HepG2 (cell line): Measurements from ENCODE around the gene COASY. TPM values are rescaled to one million over a fixed set of nuclear protein-coding genes. Genes with fewer than 3 reads are reported as not detected.

Experiments
- ATF1 ChIP-seq: IDR thresholded peaks from 2 replicates; pipeline ENCODE4 v1.6.1; 2016; ENCODE audit warnings: mild to moderate bottlenecking, control low read depth
- CBX2 ChIP-seq, 2 experiments: fragments of 200-600 bp in 1 of 2; sonication (generic); formaldehyde crosslinking in 1 of 2; IDR thresholded peaks; 2 replicates each; pipeline versions ENCODE4 v1.7.0 to v1.8.1; 2018 to 2022; ENCODE audit warnings: low read depth in 2 of 2, low read length in 1 of 2, mild to moderate bottlenecking in 1 of 2, missing genetic modification reagents in 1 of 2
- CREM ChIP-seq, 2 experiments: sonication (generic) in 1 of 2; formaldehyde crosslinking in 1 of 2; IDR thresholded peaks; 2 replicates each; pipeline versions ENCODE4 v1.4.0 to v1.6.1; 2016 to 2020; ENCODE audit warnings: antibody characterized with exemption in 1 of 2, mild to moderate bottlenecking in 1 of 2, missing genetic modification reagents in 1 of 2
- HNRNPK ChIP-seq: fragments of 200-400 bp; formaldehyde crosslinking; IDR thresholded peaks from 2 replicates; pipeline ENCODE4 v1.6.1; 2018; ENCODE audit warnings: low read length, low read depth, moderate library complexity, mild to moderate bottlenecking; ENCODE audit not compliant: poor library complexity, severe bottlenecking
- JUNB ChIP-seq: sonication (generic); formaldehyde crosslinking; IDR thresholded peaks from 2 replicates; pipeline ENCODE4 v1.8.0; 2022; ENCODE audit warnings: missing genetic modification reagents, mild to moderate bottlenecking, borderline replicate concordance
- KLF11 ChIP-seq: IDR thresholded peaks from 2 replicates; pipeline ENCODE4 v1.6.1; 2016; ENCODE audit warnings: missing compliant biosample characterization
- KLF15 ChIP-seq: sonication (generic); formaldehyde crosslinking; IDR thresholded peaks from 2 replicates; pipeline ENCODE4 v1.8.1; 2023; ENCODE audit warnings: borderline replicate concordance, mild to moderate bottlenecking, inconsistent platforms, missing genetic modification reagents, mixed read lengths
- NAIF1 ChIP-seq: sonication (generic); formaldehyde crosslinking; IDR thresholded peaks from 2 replicates; pipeline ENCODE4 v1.5.0; 2020; ENCODE audit warnings: mild to moderate bottlenecking, missing genetic modification reagents, borderline replicate concordance
- NFYC ChIP-seq: IDR thresholded peaks from 2 replicates; pipeline ENCODE4 v1.6.1; 2016; ENCODE audit warnings: missing genetic modification reagents, missing compliant biosample characterization
- RELA ChIP-seq: sonication (generic); formaldehyde crosslinking; IDR thresholded peaks from 2 replicates; pipeline ENCODE4 v1.4.0; 2020; ENCODE audit warnings: missing genetic modification reagents
- SMC3 ChIP-seq: IDR thresholded peaks from 2 replicates; pipeline ENCODE4 v1.6.1; 2011; ENCODE audit warnings: low read length, improper control_type of control experiment
- SNAI1 ChIP-seq: sonication (generic); formaldehyde crosslinking; IDR thresholded peaks from 2 replicates; pipeline ENCODE4 v1.5.0; 2020; ENCODE audit warnings: mild to moderate bottlenecking, missing genetic modification reagents, borderline replicate concordance
- TGIF2 ChIP-seq: IDR thresholded peaks from 2 replicates; pipeline ENCODE4 v1.6.1; 2016; ENCODE audit warnings: control low read depth, missing compliant biosample characterization
- XRCC5 ChIP-seq: fragments of 200-400 bp; formaldehyde crosslinking; optimal IDR thresholded peaks from 2 replicates; pipeline ENCODE3; 2017; ENCODE audit warnings: mild to moderate bottlenecking, low read length
- YEATS4 ChIP-seq: sonication (generic); formaldehyde crosslinking; IDR thresholded peaks from 2 replicates; pipeline ENCODE4 v1.4.0; 2020; ENCODE audit warnings: missing genetic modification reagents, borderline replicate concordance
- ZNF224 ChIP-seq: sonication (generic); formaldehyde crosslinking; IDR thresholded peaks from 2 replicates; pipeline ENCODE4 v1.5.0; 2020; ENCODE audit warnings: mild to moderate bottlenecking, missing genetic modification reagents
- ZNF292 ChIP-seq: sonication (generic); formaldehyde crosslinking; IDR thresholded peaks from 2 replicates; pipeline ENCODE4 v1.8.1; 2022; ENCODE audit warnings: mild to moderate bottlenecking, low read depth, missing genetic modification reagents, borderline replicate concordance
- ZNF558 ChIP-seq: sonication (generic); formaldehyde crosslinking; IDR thresholded peaks from 2 replicates; pipeline ENCODE4 v1.9.0; 2022; ENCODE audit warnings: mild to moderate bottlenecking, missing genetic modification reagents, borderline replicate concordance
- ZNF577 ChIP-seq: sonication (generic); formaldehyde crosslinking; IDR thresholded peaks from 2 replicates; pipeline ENCODE4 v1.4.0; 2020; ENCODE audit warnings: mild to moderate bottlenecking, low read depth, missing genetic modification reagents, borderline replicate concordance
- ZNF644 ChIP-seq: IDR thresholded peaks from 2 replicates; pipeline ENCODE4 v1.6.1; 2016; ENCODE audit warnings: low read depth
- ZNF746 ChIP-seq: sonication (generic); formaldehyde crosslinking; IDR thresholded peaks from 2 replicates; pipeline ENCODE4 v1.8.0; 2022; ENCODE audit warnings: mild to moderate bottlenecking, missing genetic modification reagents
- ZNF816 ChIP-seq: sonication (generic); formaldehyde crosslinking; IDR thresholded peaks from 2 replicates; pipeline ENCODE4 v1.8.0; 2022; ENCODE audit warnings: missing genetic modification reagents, mild to moderate bottlenecking, borderline replicate concordance
- polyA plus RNA-seq, 8 experiments: library from polyadenylated mRNA; depleted of rRNA in 3 of 8; stranded (reverse) in 7 of 8; unstranded in 1 of 8; fragments of >200 nt; fragmentation: Illumina TruSeq in 4 of 8; extraction: Trizol in 4 of 8; gene quantifications; 2 replicates each; pipeline versions ENCODE4 v1.2.1 to v1.2.3, GENCODE V29; 2011 to 2016; ENCODE audit warnings: low read depth in 4 of 8, missing spikeins in 1 of 8, mixed read lengths in 1 of 8; ENCODE audit not compliant: insufficient read depth in 1 of 8
- total RNA-seq, 5 experiments: library from RNA; depleted of rRNA; stranded (reverse); fragments of >200 nt; fragmentation: Illumina TruSeq; extraction: Trizol; gene quantifications; 2 replicates each; pipeline ENCODE4 v1.2.3, GENCODE V29; 2016; ENCODE audit warnings: low read depth in 1 of 5
- TF ChIP-seq, protein P1 (sequence below): sonication (generic); formaldehyde crosslinking; IDR thresholded peaks from 2 replicates; pipeline ENCODE4 v1.8.0; 2022; ENCODE audit warnings: missing genetic modification reagents, low read depth, mild to moderate bottlenecking, borderline replicate concordance
- TF ChIP-seq, protein P2 (sequence below): sonication (generic); formaldehyde crosslinking; IDR thresholded peaks from 2 replicates; pipeline ENCODE4 v1.8.0; 2022; ENCODE audit warnings: missing genetic modification reagents, mild to moderate bottlenecking, inconsistent platforms, borderline replicate concordance
- TF ChIP-seq, protein P3 (sequence below): sonication (generic); formaldehyde crosslinking; conservative IDR thresholded peaks from 2 replicates; pipeline ENCODE4 v1.8.1; 2023; ENCODE audit warnings: missing genetic modification reagents
- TF ChIP-seq, protein P4 (sequence below): sonication (generic); formaldehyde crosslinking; IDR thresholded peaks from 2 replicates; pipeline ENCODE4 v1.8.0; 2023; ENCODE audit warnings: mild to moderate bottlenecking, missing genetic modification reagents

COASY gene
- total and polyA plus RNA-seq, 2 of the 13 experiments (the other 11 are each of a cell fraction or from before 2014, with no cell fraction given), result 90.7 to 125 TPM

DNA sequence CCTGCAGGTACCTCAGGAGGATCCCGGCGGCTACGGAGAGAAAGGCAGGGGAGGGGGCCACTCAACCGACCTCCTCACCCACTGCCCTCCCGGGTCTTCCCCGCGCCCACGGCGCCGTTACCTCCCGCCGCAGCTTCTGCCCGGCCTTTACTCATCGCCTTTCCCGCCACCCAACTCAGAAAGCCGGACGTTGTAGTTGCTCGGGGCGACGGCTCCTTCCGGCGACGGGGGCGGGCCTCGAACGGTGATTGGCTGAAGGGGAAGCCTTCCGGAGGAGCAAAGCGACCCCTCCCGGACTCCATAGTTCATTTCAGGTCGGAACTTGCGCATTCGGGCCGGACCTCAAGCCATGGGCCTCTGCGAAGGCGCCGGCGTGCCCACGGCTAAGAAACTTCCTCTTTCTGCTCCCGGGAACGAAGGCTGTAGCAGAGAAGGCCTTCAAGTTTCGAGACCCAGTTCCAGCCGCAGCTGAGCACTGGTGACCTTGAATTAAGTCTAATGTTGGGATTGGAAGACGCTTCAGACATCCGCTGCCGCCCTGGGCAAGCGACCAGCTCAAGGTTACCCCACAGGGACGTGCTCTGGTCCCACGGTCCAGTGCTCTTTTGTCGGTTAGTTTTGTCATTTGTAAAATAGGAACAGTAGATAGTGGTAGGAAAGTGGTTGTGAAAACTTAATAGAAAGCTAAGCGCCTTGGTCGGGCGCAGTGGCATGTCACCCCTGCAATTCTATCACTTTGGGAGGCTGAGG lies 15.8 kb downstream of the COASY start, which contains the start of gene PSMC3IP (continued):
- TF ChIP-seq ZNF816 (CRISPR knock-in tag), result no peak
- no peak; the same call in 1 of the 2 replicates for TF ChIP-seq ZNF558 (CRISPR knock-in tag)
- TF ChIP-seq RELA (CRISPR knock-in tag), result no peak
- TF ChIP-seq YEATS4 (CRISPR knock-in tag), result peak; percentile 73
- TF ChIP-seq KLF11 (CRISPR knock-in tag), result peak; percentile 89; the same call in 1 of the 2 replicates
- TF ChIP-seq ZNF292 (CRISPR knock-in tag), result no peak
- peak; percentile 75; the same call in 1 of the 2 replicates for TF ChIP-seq SNAI1 (CRISPR knock-in tag)
- TF ChIP-seq ZNF577, result no peak
- no peak; the same call in none of the 2 replicates for TF ChIP-seq TGIF2
- no peak for TF ChIP-seq HNRNPK
- peak; percentile 19 for TF ChIP-seq SMC3
- peak; percentile 10 for TF ChIP-seq ZNF746 (CRISPR knock-in tag)
- TF ChIP-seq, protein P1, sequence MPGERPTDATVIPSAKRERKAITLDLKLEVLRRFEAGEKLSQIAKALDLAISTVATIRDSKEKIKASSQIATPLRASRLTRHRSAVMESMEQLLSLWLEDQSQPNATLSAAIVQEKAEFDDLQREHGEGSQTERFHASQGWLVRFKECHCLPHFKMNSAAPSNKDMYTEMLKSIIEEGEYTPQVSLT, result no peak
- no peak for TF ChIP-seq JUNB (CRISPR knock-in tag)
- peak; percentile 82 for TF ChIP-seq ATF1 (CRISPR knock-in tag)
- peak; percentile 95 for TF ChIP-seq ZNF224 (CRISPR knock-in tag)
- TF ChIP-seq, protein P2, sequence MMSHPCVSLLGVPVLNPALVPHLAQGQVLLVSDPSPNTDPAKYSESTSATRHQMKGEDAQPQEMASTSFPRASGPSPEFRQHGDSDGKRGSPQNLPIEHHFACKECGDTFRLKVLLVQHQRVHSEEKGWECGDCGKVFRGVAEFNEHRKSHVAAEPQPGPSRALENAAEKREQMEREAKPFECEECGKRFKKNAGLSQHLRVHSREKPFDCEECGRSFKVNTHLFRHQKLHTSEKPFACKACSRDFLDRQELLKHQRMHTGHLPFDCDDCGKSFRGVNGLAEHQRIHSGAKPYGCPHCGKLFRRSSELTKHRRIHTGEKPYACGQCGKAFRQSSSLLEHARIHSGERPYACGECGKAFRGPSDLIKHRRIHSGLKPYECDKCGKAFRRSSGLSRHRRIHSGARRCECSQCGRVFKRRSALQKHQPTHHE (CRISPR knock-in tag), result no peak
- TF ChIP-seq, protein P3, sequence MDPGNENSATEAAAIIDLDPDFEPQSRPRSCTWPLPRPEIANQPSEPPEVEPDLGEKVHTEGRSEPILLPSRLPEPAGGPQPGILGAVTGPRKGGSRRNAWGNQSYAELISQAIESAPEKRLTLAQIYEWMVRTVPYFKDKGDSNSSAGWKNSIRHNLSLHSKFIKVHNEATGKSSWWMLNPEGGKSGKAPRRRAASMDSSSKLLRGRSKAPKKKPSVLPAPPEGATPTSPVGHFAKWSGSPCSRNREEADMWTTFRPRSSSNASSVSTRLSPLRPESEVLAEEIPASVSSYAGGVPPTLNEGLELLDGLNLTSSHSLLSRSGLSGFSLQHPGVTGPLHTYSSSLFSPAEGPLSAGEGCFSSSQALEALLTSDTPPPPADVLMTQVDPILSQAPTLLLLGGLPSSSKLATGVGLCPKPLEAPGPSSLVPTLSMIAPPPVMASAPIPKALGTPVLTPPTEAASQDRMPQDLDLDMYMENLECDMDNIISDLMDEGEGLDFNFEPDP, result no peak
- peak; percentile 85 for TF ChIP-seq CREM (IDR thresholded peaks at IDR 0.05)
- TF ChIP-seq CREM (CRISPR knock-in tag; IDR thresholded peaks at IDR 0.05), result 0 out of 2 replicates have a peak, but pooled peaks have one; percentile 4
- TF ChIP-seq XRCC5, result peak; percentile 34
- peak; percentile 90 for TF ChIP-seq NAIF1 (CRISPR knock-in tag)
- TF ChIP-seq NFYC (CRISPR knock-in tag), result peak; percentile 95
- TF ChIP-seq, protein P4, sequence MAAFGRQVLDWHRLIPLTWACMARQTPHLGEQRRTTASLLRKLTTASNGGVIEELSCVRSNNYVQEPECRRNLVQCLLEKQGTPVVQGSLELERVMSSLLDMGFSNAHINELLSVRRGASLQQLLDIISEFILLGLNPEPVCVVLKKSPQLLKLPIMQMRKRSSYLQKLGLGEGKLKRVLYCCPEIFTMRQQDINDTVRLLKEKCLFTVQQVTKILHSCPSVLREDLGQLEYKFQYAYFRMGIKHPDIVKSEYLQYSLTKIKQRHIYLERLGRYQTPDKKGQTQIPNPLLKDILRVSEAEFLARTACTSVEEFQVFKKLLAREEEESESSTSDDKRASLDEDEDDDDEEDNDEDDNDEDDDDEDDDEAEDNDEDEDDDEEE (CRISPR knock-in tag), result peak; percentile 92
- no peak for TF ChIP-seq CBX2 (IDR thresholded peaks at IDR 0.05; ENCODE audit: low read depth, low read length)
- no peak for TF ChIP-seq CBX2 (CRISPR knock-in tag; IDR thresholded peaks at IDR 0.05; ENCODE audit: low read depth)
- peak; percentile 70; the same call in 1 of the 2 replicates for TF ChIP-seq KLF15 (CRISPR knock-in tag)
- no peak for TF ChIP-seq ZNF644
